Stimulated activated CD8-positive, alpha-beta memory T cell treated with anti-CD3 and anti-CD28 coated beads, Interleukin-15, amount 100 ng/mL, for 4 hours (primary cell): ENCODE measurements around the gene UBE2D1.
"Not testable (repeated sequence)": the region's sequence is repeated elsewhere in the genome, so short reads cannot be mapped to it uniquely, and the experiment has no call there.

Source experiments
- DNase-seq, 2 donors: peaks; one replicate each; pipeline ENCODE4 v3.0.0-alpha.2; 2020; ENCODE audit warnings: low read depth in 2 of 2

Gene UBE2D1

DNA sequence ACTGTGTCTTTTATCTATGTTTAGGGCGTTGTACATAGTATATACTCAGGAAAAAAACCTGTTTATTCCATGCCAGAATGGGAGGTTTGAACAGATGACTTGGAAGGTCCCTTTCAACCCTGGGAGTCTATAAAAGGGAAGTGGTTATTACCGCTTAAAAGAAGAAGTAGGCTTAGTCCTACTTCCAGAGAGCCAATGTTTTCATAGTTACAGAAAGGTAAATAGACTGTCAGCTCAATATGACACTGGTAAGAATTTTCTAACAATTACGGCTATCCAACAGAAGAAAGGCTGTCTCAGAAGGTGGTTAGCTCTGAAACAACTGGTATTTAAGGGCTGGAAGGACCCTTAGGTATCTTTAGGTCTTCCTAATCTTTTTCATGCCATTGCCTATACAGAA is 49.3 kb downstream of the UBE2D1 start:
- no peak for DNase-seq

DNA sequence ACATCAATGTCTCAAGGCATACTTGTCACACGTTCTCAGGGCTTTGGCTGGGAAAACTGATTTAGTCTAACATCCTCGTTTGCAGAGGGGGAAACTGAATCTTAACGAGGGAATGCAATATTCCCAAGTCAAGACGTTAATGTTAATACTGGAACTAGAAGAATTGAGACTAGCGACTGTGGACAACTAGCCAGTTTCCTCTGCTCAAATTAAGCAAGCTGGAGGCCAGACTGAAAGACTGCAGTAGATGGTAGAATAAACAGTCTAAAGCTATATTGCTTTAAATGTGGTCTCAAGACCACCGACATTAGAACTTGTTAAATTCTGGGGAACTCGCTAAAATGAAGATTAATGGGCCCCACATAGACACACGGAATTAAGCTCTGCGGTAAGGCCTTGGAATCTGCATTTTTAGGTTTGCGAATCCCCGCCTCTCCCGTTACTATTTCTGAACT is 49.8 kb downstream of the UBE2D1 start:
- DNase-seq: no peak

DNA sequence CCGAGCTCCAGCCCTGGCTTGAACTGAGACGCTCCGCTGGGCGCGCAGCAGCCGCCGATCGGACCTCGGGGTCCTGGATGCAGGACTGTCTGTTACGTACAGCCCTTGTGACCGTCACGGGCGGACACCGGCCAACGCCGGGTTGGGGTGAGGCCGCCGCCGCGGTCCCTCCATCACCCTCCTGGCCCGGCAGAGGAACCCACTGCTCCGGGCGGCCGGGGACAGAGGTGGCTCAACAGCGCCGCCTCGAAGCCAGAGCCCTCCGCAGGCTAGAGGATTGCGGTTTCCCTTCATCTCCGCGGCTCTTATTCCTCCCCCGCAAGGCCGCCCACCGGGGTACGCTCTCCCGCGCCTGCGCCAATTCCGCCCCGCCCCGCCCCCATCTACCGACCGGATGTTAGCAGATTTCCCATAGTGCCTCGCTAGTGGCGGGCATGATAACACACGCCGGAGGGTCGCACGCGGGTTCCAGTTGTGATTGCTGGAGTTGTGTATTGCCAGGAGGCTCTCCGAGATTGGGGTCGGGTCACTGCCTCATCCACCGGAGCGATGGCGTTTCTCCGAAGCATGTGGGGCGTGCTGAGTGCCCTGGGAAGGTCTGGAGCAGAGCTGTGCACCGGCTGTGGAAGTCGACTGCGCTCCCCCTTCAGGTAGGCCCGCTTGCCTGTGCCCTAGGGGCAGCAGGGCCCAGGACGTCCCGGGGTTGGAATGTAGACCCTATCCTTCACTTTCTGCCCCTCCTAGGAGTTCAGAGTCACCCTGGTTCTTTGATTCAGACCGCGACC is 50.4 kb downstream of the UBE2D1 start, which contains the start of gene TFAM:
TFAM (plus strand) TSS at position 412 of the 785 bp plus-strand sequence; CDS start at position 550, 138 bp downstream.
- peak; percentile 92 to 96 for DNase-seq

DNA sequence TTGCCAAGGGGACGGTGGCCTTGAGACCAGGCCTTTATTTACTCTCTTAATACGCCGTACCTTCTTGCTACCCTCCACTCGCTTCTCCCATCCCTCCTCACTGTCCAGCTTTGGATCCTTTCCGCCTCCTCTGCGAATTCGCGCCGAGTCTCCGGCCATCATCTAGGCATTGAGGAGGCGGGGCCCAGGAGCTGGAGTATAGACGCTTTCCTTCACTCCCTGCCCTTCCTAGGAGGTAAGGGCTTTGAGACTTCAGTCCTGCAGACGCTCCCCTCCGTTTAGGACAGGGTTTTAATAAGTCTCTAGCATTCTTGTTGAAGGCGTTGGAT is 50.9 kb downstream of the UBE2D1 start:
- no peak for DNase-seq

GRCh38 chr10:58389024-58389423 is 54.2 kb downstream of the UBE2D1 start:
- DNase-seq: no peak

- no peak for DNase-seq
Measured at GRCh38 chr10:58393317-58393716, 58.5 kb downstream of the UBE2D1 start.

DNA sequence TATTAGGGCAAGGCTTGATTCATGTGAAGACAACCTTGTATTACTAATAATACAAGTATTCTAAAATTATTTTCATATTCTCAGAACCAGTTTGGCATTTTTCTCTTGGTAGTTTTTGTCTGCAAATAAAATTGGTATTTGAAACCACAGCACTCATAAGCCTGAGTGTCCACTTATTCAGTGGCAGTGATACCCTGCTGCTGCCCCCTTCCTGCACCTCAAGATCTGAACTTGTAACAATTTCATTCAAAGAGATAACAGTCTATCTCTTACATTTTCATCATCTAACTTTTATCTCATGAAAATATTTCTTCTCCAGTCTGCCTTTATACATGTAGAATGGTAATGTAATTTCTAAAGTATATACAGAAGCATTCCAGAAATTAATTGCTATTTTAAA is 59.7 kb downstream of the UBE2D1 start:
- no peak for DNase-seq

DNA sequence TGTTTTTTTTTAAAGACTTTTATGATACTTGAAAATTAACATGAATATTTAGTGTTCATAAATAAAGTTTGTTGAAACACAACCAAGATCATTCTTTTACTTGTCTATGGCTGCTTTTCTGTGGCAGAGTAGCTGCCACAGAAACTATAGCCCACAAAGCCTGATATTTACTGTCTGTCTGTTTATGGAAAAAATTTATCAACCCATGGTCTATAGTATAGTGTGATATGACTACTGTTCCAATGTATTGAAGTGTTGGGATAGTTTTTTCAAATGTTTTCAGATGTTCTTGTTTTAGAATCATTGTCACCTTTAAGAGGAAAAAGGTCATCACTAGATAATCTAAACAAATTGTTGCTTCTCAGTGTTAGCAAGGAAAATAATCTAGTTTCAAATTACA is 61.3 kb downstream of the UBE2D1 start:
- no peak for DNase-seq

DNA sequence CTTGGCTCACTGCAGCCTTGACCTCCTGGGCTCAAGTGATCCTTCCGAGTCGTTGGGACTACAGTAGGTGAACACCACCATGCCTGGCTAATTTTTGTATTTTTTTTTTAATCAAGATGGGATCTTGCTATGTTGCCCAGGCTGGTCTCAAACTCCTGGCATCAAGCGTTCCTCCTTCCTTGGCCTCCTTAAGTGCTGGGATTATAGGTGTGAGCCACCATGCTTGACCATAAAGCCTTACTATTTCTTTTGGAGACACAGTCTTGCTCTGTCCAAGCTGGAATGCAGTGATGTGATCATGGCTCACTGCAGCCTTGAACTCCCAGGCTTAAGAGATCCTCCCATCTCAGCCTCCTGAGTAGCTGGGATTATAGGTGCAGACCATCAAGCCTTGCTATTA is 63.0 kb downstream of the UBE2D1 start:
- DNase-seq: no peak

DNA sequence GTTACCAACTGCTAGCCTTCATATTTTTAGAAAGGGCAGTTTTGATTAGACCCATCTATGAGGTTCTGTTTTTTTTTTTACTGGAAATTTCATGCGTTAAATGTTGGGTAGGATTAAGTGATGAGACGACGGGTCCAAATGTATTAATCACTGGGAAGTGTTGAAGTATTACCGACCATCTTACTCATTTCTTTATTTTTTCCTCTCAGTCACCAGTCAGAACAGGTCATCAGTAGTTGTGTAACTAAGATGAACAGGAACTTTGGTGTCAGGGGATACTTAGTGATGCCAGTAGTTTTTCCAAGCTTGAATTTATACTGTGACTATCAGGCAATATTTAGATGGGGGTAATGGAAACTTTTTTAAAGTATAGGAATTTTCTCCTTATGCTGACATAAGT is 64.6 kb downstream of the UBE2D1 start:
- DNase-seq: no peak

GRCh38 chr10:58400609-58401008 is 65.8 kb downstream of the UBE2D1 start:
- DNase-seq: no peak

DNA sequence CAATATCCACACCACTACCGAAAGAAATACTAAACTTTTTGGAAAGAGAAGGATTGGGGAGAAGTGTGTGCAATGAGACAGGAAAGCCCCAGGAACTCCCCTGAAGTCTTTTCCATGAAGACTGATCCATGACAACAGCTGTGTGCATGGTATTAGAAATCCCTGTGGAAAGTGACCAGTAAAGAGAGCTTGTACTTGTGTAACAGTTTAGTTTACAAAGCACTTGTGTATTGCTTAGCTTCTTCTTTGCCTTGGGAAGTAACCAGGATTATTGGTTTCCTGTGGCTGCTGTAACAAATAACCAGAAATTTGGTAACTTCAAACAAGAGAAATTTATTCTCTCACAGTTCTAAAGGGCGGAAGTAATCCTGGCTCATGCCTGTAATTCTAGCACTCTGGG is 69.2 kb downstream of the UBE2D1 start:
- DNase-seq: no peak

DNA sequence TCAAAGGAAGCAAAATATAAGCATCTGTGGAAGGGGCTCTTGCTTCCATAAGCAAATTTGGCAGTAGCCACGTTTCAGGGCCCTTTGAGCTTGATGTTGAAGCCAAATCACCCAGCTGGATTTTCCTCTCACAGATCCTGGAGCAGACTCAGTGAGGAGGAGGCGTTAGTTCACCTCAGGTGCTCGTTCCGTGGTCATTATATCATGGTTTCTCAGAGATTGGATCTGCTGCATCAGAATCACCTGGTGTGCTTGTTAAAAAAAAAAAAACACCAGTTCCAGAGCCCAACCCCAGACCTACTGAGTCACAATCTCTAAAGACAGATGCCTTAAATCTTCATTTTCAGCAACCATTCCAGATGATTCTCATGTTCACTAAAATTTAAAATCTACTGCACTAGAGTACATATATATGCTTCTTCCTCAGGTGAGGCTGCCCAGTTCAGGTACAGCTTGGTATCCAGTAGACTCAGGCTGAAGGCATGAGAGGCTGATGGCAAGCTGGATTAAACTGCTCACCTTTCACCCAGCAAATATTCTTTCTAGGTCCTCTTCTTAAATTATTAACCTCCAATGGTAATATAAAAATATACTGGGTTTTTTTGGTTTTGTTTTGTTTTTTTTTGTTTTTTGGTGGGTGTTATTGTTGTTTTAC is 75.3 kb downstream of the UBE2D1 start:
- no peak for DNase-seq

DNA sequence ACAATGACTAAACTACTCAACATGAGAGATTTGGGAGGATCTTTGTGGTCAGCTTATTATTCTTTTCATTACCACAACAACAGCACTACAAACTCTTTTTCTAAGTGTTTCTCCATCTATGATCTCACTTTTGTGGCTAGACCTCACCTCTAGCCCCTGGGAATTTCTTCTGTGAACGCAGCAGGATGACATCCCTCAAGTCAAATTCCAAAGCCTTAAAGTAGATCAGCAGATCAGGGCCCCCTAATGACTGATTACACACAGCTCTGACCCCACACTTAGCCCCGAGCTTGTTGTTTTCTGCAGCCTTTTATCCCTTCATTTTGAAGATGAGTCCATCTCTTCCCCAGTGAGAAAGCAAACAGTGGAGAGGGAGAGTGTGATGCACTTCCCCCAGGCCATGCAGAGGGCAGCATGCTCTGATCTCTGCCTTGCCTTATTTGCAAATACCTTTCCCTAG is 77.7 kb downstream of the UBE2D1 start:
- no peak for DNase-seq

GRCh38 chr10:58414270-58415041 is 79.7 kb downstream of the UBE2D1 start:
- DNase-seq: no peak

GRCh38 chr10:58415757-58416156 is 81.0 kb downstream of the UBE2D1 start:
- DNase-seq: no peak

- DNase-seq: not testable (repeated sequence)
Measured at GRCh38 chr10:58417902-58418301, 83.1 kb downstream of the UBE2D1 start.
